Karpas-422 (cell line): Measurements from ENCODE around the gene ANKRD33B. TPM values are rescaled to one million over a fixed set of nuclear protein-coding genes. Genes with fewer than 3 reads are reported as not detected.

Source experiments
- DNase-seq: peaks from one replicate; pipeline ENCODE4 v3.0.0-alpha.2; 2015
- H2AFZ ChIP-seq: fragments of 200-600 bp; sonication (generic); 2 replicates; pipeline ENCODE4 v1.6.1; 2014; ENCODE audit warnings: antibody characterized with exemption, low read length, mixed read lengths
- H3K27ac ChIP-seq: fragments of 200-600 bp; sonication (generic); 2 replicates; pipeline ENCODE4 v1.5.1; 2014; ENCODE audit warnings: mild to moderate bottlenecking, low read length, moderate library complexity
- H3K27me3 ChIP-seq: fragments of 200-600 bp; sonication (generic); 2 replicates; pipeline ENCODE4 v1.6.1; 2014; ENCODE audit warnings: low read length, mixed read lengths
- H3K36me3 ChIP-seq: fragments of 200-600 bp; sonication (generic); 2 replicates; pipeline ENCODE4 v1.6.1; 2014; ENCODE audit warnings: low read length, mixed read lengths; ENCODE audit not compliant: insufficient read depth
- H3K4me1 ChIP-seq: fragments of 200-600 bp; sonication (generic); 2 replicates; pipeline ENCODE4 v1.6.1; 2014; ENCODE audit warnings: mild to moderate bottlenecking, low read length, mixed read lengths
- H3K4me2 ChIP-seq: fragments of 200-600 bp; sonication (generic); 2 replicates; pipeline ENCODE4 v1.6.1; 2014; ENCODE audit warnings: low read length, low read depth, mild to moderate bottlenecking; ENCODE audit not compliant: poor library complexity, severe bottlenecking
- H3K4me3 ChIP-seq: fragments of 200-600 bp; sonication (generic); 2 replicates; pipeline ENCODE4 v1.5.1; 2014; ENCODE audit warnings: mild to moderate bottlenecking, antibody characterized with exemption, low read length, mixed read lengths
- H3K79me2 ChIP-seq: fragments of 200-600 bp; sonication (generic); 2 replicates; pipeline ENCODE4 v1.6.1; 2014; ENCODE audit warnings: mild to moderate bottlenecking, low read length, mixed read lengths
- H3K9ac ChIP-seq: fragments of 200-600 bp; sonication (generic); 2 replicates; pipeline ENCODE4 v1.6.0; 2014; ENCODE audit warnings: low read length
- H3K9me2 ChIP-seq: fragments of 200-600 bp; sonication (generic), shearing (Covaris generic); replicated peaks from 2 replicates; pipeline ENCODE4 v1.6.0; 2014; ENCODE audit warnings: mild to moderate bottlenecking, low read length, moderate library complexity; ENCODE audit not compliant: insufficient read depth
- H3K9me3 ChIP-seq: fragments of 300-700, 200-600 bp; sonication (generic); 2 replicates; pipeline ENCODE4 v1.6.1; 2014; ENCODE audit warnings: low read length, mixed read lengths
- H4K20me1 ChIP-seq: fragments of 200-600 bp; sonication (generic); 2 replicates; pipeline ENCODE4 v1.6.1; 2014; ENCODE audit warnings: mild to moderate bottlenecking, antibody characterized with exemption, low read length, low read depth; ENCODE audit not compliant: insufficient read depth
- total RNA-seq: library from RNA; depleted of rRNA; stranded (reverse); fragments of >200 nt; shearing (Covaris generic); gene quantifications from 2 replicates; pipeline ENCODE4 v1.2.3, GENCODE V29; 2014; ENCODE audit warnings: low replicate concordance

The ANKRD33B gene
- total RNA-seq, 1 experiment from 2014 or later = 0.48 TPM

DNA sequence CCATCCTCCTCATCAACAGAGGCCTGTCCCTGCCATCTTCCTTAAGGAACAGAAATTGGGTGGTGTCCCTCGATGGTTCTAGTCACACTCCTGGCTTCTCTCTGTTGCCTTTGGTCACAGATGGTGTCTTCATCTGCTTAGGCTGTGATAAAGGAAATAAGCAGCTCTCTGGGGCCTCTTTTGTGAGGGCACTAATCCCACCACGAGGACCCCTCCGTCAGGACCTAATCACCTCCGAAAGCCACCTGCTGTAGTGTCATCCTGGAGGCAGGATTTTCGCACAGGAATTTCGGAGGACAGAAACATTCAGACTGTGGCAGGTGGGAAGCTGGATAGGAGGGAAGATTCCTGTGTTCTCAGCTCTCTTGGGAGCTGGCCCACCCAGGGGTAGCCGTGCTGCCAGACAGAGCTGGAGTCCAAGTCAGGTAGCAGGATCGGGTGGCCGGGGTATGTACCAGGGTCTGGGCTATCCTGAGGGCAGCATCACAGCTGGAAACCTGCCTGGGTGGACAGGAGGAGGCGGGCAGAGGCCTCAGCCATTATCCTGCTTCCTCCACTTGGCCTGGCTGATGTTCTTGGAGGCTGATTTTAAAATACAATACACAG lies 59.5 kb downstream of the ANKRD33B start:
- no peak for DNase-seq
- Histone ChIP-seq H4K20me1 (no peaks in the 10 kb centered on the region), H3K36me3 (no peaks in the 10 kb centered on the region), H3K4me2 (no peak overlapping the region), H2AFZ (no peak overlapping the region), H3K27me3 (no peaks in the 10 kb centered on the region; the same call in 1 of the 2 replicates), H3K9ac (no peak overlapping the region), H3K27ac (no peak overlapping the region), H3K4me1 (peaks cover 32% of the 10 kb centered on the region), H3K4me3 (no peak overlapping the region), H3K9me2 (no peaks in the 10 kb centered on the region), H3K9me3 (no peaks in the 10 kb centered on the region), H3K79me2 (no peaks in the 10 kb centered on the region)

DNA sequence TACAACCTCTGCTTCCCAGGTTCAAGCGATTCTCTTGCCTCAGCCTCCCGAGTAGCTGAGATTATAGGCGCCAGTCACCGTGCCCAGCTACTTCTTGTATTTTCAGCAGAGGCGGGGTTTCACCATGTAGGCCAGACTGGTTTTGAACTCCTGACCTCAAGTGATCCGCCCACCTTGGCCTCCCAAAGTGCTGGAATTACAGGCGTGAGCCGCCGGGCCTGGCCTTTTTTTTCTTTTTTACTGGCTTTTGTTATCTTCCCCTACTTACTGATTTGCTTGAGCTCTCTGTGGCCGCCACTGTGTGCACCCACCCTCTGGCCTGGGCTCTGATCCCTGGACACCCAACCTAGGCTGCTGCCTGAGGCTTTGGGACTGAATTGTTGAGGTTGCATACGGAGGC lies 60.3 kb downstream of the ANKRD33B start:
- H3K9ac ChIP-seq = no peak overlapping the region
- H3K4me2 ChIP-seq = no peak overlapping the region
- no peaks in the 10 kb centered on the region for H4K20me1 ChIP-seq
- H2AFZ ChIP-seq = no peak overlapping the region
- no peaks in the 10 kb centered on the region for H3K9me3 ChIP-seq
- no peak overlapping the region for H3K27ac ChIP-seq
- no peak overlapping the region for H3K4me3 ChIP-seq
- DNase-seq = no peak
- H3K27me3 ChIP-seq = no peaks in the 10 kb centered on the region; the same call in 1 of the 2 replicates
- no peaks in the 10 kb centered on the region for H3K9me2 ChIP-seq
- H3K4me1 ChIP-seq = peaks cover 32% of the 10 kb centered on the region
- H3K36me3 ChIP-seq = no peaks in the 10 kb centered on the region
- H3K79me2 ChIP-seq = no peaks in the 10 kb centered on the region

DNA sequence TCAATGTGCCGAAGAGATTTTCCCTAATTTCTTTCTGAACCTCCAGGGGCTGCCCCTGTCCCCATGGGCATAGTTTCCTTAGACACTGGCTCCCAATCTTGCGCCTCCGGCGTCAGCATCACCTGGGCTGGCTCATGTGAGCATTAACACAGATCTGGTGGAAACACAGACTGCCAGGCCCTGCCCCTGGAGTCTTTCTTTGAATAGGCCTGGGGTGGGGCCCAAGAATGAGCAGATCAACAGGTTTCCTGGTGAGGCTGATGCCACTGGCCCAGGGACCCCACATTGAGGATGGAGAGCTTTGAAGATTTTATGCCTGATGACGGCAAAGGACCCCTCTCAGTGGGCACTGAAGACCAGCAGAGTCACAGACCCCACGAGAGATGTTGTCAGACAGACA lies 60.8 kb downstream of the ANKRD33B start:
- no peak overlapping the region for H3K4me2 ChIP-seq
- no peak overlapping the region for H3K4me3 ChIP-seq
- no peaks in the 10 kb centered on the region for H3K9me2 ChIP-seq
- H4K20me1 ChIP-seq = no peaks in the 10 kb centered on the region
- DNase-seq = no peak
- no peak overlapping the region for H2AFZ ChIP-seq
- peaks cover 32% of the 10 kb centered on the region for H3K4me1 ChIP-seq
- no peaks in the 10 kb centered on the region for H3K36me3 ChIP-seq
- no peaks in the 10 kb centered on the region for H3K9me3 ChIP-seq
- no peaks in the 10 kb centered on the region; the same call in 1 of the 2 replicates for H3K27me3 ChIP-seq
- H3K79me2 ChIP-seq = no peaks in the 10 kb centered on the region
- no peak overlapping the region for H3K9ac ChIP-seq
- H3K27ac ChIP-seq = no peak overlapping the region

DNA sequence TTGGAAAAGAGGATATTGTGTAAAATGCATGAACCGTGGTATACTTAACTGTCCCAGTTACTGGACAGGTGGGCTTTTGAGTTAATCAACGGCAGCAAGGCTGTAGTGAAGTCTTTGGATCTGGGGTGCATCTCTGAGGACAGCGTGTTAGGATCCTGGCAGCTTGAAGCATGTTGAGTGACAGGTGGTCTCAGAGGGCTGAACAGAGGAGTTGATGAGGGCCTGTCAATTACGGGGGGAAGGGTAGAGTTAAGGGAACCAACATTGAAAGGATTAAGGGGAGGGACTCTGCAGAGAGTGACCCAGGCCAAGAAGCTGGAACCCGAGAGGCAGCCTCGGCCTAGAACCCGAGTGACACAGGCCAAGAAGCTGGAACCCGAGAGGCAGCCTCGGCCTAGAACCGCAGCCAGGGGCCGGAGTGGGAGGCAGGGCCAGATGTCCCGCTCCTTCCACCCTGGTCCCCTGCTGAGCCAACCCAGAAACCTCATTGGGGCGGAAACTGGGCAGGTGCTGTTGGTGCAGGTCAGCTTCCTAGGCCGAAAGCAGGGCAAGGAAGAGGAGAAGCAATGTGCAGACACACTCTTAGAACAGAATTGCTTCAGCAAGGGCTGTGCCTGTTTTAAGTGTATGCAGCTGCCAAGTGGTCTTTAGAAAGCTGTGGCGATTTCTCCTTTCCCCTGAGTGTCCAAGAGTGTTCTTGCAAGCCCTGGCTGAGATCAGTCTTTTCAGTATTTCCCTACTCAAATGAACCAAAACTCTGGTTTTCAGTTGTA lies 62.0 kb downstream of the ANKRD33B start:
- Histone ChIP-seq H3K9me3 (no peaks in the 10 kb centered on the region), H3K4me2 (no peak overlapping the region), H3K4me1 (peaks cover 32% of the 10 kb centered on the region), H3K27me3 (no peaks in the 10 kb centered on the region; the same call in 1 of the 2 replicates), H3K9ac (no peak overlapping the region), H2AFZ (no peak overlapping the region), H3K79me2 (no peaks in the 10 kb centered on the region), H3K36me3 (no peaks in the 10 kb centered on the region), H3K9me2 (no peaks in the 10 kb centered on the region), H4K20me1 (no peaks in the 10 kb centered on the region; the same call in 1 of the 2 replicates), H3K4me3 (no peak overlapping the region), H3K27ac (no peak overlapping the region)
- DNase-seq = no peak

DNA sequence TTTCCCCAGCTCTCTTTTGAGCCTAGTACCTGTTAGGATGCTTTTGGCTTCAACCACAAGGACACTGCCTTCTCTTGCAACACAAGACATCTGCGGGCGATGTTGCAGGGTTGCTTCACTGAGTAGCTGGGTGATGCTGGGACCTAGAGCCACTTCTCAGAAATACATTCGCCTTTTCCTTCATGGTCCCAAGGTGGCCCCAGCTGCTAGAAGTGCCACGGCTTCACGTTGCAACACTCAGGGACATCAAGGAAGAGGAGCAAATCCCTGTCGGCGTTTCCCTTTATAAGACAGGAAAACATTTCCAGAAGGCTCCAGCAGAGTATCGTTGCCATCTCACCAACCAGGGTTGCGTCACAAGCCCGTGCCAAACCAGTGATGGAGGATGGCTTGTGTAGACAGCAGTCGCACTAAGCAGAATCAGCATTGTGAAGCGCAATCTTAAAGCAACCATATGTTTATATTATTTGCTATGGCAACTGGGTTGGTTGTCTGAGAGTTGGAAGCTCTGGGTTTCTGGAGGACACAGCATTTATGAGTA lies 62.7 kb downstream of the ANKRD33B start:
- H3K79me2 ChIP-seq = no peaks in the 10 kb centered on the region
- no peak overlapping the region for H2AFZ ChIP-seq
- H3K4me1 ChIP-seq = peaks cover 33% of the 10 kb centered on the region
- H3K27me3 ChIP-seq = no peaks in the 10 kb centered on the region; the same call in 1 of the 2 replicates
- H3K27ac ChIP-seq = no peak overlapping the region
- H4K20me1 ChIP-seq = no peaks in the 10 kb centered on the region; the same call in 1 of the 2 replicates
- H3K9me3 ChIP-seq = no peaks in the 10 kb centered on the region
- H3K4me2 ChIP-seq = peak overlapping the region; percentile 52
- no peaks in the 10 kb centered on the region for H3K9me2 ChIP-seq
- no peak overlapping the region for H3K9ac ChIP-seq
- no peak for DNase-seq
- no peaks in the 10 kb centered on the region for H3K36me3 ChIP-seq
- peak overlapping the region; percentile 57; the same call in 1 of the 2 replicates for H3K4me3 ChIP-seq

DNA sequence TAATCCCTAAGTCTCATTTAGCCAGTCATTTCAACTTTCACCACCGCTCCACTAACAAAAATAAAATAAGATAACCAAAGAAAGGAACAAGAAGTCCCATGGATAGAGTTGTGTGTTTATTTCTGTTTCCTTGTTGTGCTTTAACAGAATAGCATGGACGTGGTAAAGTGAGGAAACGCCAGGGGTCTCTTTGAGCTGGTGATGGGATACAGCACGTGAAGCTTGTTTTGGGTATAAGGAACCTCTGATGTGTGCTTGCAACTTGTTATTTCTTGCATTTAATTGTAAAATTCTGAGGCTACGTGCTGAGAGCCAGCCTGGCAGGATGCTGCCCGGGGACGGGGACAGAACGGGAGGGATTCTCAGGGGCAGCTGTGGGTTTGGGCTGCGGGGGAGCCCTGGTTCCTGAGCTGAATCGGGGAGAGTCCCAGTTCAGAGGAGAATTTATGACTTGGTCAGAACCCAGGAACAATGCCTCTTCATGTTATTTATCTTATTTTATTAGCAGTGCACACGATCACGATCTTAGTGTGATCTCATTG lies 63.4 kb downstream of the ANKRD33B start:
- peak; percentile 50 for DNase-seq
- Histone ChIP-seq H3K9me3 (no peaks in the 10 kb centered on the region), H3K79me2 (no peaks in the 10 kb centered on the region), H3K9me2 (no peaks in the 10 kb centered on the region), H3K4me1 (peaks cover 34% of the 10 kb centered on the region), H2AFZ (peak overlapping the region; percentile 4; the same call in 1 of the 2 replicates), H3K4me3 (peak overlapping the region; percentile 57), H3K36me3 (no peaks in the 10 kb centered on the region), H3K9ac (peak overlapping the region; percentile 51), H3K27me3 (no peaks in the 10 kb centered on the region; the same call in 1 of the 2 replicates), H3K4me2 (peak overlapping the region; percentile 52), H3K27ac (no peak overlapping the region), H4K20me1 (no peaks in the 10 kb centered on the region; the same call in 1 of the 2 replicates)

DNA sequence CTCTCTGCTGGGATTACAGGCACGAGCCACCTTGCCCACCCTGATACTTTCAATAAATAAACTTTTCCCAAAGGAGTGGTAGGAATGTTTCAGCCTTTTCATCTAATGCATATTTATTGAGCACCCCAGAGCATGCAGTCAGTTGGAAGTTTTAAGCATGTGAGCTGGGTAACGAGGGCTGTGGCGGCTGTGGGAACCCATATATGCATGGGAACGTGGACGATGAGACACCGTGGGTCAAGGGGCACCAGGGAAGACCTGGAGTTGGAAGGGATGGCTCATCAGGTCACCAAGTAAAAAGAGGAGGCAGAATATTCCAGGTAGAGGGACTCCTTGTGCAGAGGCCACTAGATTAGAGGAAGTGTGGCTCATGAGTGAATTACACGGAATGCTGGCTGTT lies 64.7 kb downstream of the ANKRD33B start:
- no peak overlapping the region for H2AFZ ChIP-seq
- no peak overlapping the region for H3K4me3 ChIP-seq
- no peaks in the 10 kb centered on the region for H3K79me2 ChIP-seq
- H3K9me2 ChIP-seq = no peaks in the 10 kb centered on the region
- no peaks in the 10 kb centered on the region; the same call in 1 of the 2 replicates for H4K20me1 ChIP-seq
- no peaks in the 10 kb centered on the region for H3K9me3 ChIP-seq
- no peak overlapping the region for H3K27ac ChIP-seq
- H3K4me1 ChIP-seq = peaks cover 35% of the 10 kb centered on the region
- no peak overlapping the region for H3K9ac ChIP-seq
- H3K27me3 ChIP-seq = no peaks in the 10 kb centered on the region; the same call in 1 of the 2 replicates
- H3K36me3 ChIP-seq = no peaks in the 10 kb centered on the region
- no peak overlapping the region for H3K4me2 ChIP-seq
- DNase-seq = no peak

DNA sequence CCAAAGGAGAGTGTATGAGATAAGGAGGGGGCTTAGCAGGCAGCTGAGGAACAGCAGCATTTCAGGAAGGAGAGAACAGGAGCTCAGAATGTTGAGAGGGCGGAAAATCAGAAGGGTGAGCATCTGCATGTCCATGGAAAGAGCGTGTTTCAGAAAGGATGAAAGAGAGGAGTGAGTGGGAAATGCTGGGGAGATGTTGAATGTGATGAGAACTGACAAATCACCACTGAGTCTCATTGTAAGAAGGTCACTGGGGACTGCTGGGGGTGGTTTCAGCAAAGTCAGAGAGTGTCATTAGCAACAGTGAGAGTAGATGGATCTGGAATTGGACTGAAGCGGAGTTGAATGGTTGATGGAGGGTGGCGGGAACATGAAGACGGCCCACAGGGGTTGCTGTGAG lies 65.8 kb downstream of the ANKRD33B start:
- Histone ChIP-seq H2AFZ (no peak overlapping the region), H3K27ac (no peak overlapping the region), H3K79me2 (no peaks in the 10 kb centered on the region), H3K4me3 (no peak overlapping the region), H3K27me3 (no peaks in the 10 kb centered on the region; the same call in 1 of the 2 replicates), H3K36me3 (no peaks in the 10 kb centered on the region), H3K9ac (no peak overlapping the region), H3K4me2 (no peak overlapping the region), H4K20me1 (no peaks in the 10 kb centered on the region; the same call in 1 of the 2 replicates), H3K9me3 (no peaks in the 10 kb centered on the region), H3K9me2 (no peaks in the 10 kb centered on the region), H3K4me1 (peaks cover 41% of the 10 kb centered on the region)
- no peak for DNase-seq
